Esophagus (tissue), 2 donors: ENCODE data around the gene LSM14A. TPM values are rescaled to one million over a fixed set of nuclear protein-coding genes. Genes with fewer than 3 reads are reported as not detected.
"Not testable (repeated sequence)": the region's sequence is repeated elsewhere in the genome, so short reads cannot be mapped to it uniquely, and the experiment has no call there.

Source experiments
- H3K27ac ChIP-seq, 2 donors: one replicate each; pipeline ENCODE4 v1.5.1; 2013; ENCODE audit warnings: low read depth in 2 of 2, mild to moderate bottlenecking in 2 of 2, inconsistent platforms in 1 of 2, low read length in 1 of 2, moderate library complexity in 1 of 2
- H3K27me3 ChIP-seq, 2 donors: one replicate each; pipeline ENCODE4 v1.6.1; 2013; ENCODE audit warnings: low read length in 2 of 2, control low read depth in 1 of 2, mild to moderate bottlenecking in 1 of 2; ENCODE audit not compliant: insufficient read depth in 2 of 2, control insufficient read depth in 1 of 2
- H3K36me3 ChIP-seq, 2 donors: one replicate each; pipeline ENCODE4 v1.6.1; 2013; ENCODE audit warnings: low read length in 1 of 2; ENCODE audit not compliant: control insufficient read depth in 2 of 2, insufficient read depth in 2 of 2
- H3K4me1 ChIP-seq, 2 donors: one replicate each; pipeline ENCODE4 v1.6.1; 2013; ENCODE audit warnings: low read length in 1 of 2; ENCODE audit not compliant: control insufficient read depth in 2 of 2, insufficient read depth in 2 of 2
- H3K4me3 ChIP-seq, 2 donors: one replicate each; pipeline ENCODE4 v1.5.1; 2013; ENCODE audit warnings: low read length in 2 of 2, mild to moderate bottlenecking in 2 of 2, low read depth in 1 of 2, moderate library complexity in 1 of 2
- H3K9me3 ChIP-seq, 2 donors: one replicate each; pipeline ENCODE4 v1.6.1; 2013; ENCODE audit warnings: mild to moderate bottlenecking in 2 of 2, low read depth in 1 of 2, low read length in 1 of 2, moderate library complexity in 1 of 2; ENCODE audit not compliant: control insufficient read depth in 2 of 2, insufficient read depth in 1 of 2
- WGBS, 2 donors: extraction: QIAGEN DNeasy Blood & Tissue Kit; methylation state at CpG; one replicate each; pipeline ENCODE4 v1.1.7; 2013; 5-methylcytosine and 5-hydroxymethylcytosine counted together
- polyA plus RNA-seq, 2 donors: library from polyadenylated mRNA; stranded (reverse); fragments of 200-250 nt; gene quantifications; one replicate each; pipeline ENCODE4 v1.2.3, GENCODE V29; 2013
- donor health status: healthy with polysubstance abuse.
- donor health status: Bipolar disorder and iron deficiency.

LSM14A gene
- polyA plus RNA-seq, 2 donors, result 31.4 to 57.2 TPM

- Histone ChIP-seq H3K9me3 (no peaks in the 10 kb centered on the region), H3K4me3 (peak overlapping the region; percentile 92 to 100), H3K27me3 (no peaks in the 10 kb centered on the region), H3K36me3 (no peaks in the 10 kb centered on the region), H3K4me1 (peaks cover 2 to 10% of the 10 kb centered on the region in 2 donors), H3K27ac (peak overlapping the region; percentile 96 to 100)
- 2% methylated on average over 23 of the region's 23 CpGs for WGBS, 2 donors
Observed at GRCh38 chr19:34173193-34173956, 1.1 kb downstream of the LSM14A start.

DNA sequence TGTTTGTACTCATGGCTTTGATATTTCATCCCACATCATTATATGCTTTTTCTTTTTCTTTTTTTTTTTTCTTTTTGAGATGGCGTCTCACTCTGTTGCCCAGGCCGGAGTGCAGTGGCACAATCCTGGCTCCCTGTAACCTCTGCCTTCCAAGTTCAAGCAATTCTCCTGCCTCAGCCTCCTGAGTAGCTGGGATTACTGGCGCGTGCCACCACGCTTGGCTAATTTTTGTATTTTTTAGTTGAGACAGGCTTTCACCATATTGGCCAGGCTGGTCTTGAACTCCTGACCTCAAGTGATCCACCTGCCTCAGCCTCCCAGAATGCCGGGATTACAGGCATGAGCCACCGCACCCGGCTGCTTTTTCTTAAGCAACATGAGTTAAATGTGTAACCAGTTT is 2.9 kb downstream of the LSM14A start:
- not testable (repeated sequence) for H3K27ac ChIP-seq
- 77 to 78% methylated on average over 8 of the region's 8 CpGs for WGBS, 2 donors
- H3K4me1 ChIP-seq, result peaks cover 2 to 10% of the 10 kb centered on the region in 2 donors

DNA sequence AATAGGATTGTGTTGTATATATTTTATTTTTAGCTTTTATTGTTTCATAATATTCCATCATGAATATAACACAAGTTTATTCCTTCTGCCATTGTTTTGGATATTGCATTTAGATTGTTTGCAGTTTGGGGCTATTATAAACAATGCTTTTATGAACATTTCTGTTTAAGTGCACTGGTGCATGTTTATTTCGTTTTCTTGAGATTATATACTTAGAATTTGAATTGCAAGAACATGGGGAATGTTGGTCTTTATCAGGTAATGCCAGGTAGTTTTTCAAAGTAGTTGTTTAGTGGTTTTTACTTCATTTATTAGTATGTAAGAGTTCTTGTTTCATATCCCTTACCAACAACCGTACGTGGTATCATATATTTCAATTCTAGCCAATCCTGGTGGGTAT is 4.3 kb downstream of the LSM14A start:
- Histone ChIP-seq H3K27ac (no peak overlapping the region), H3K27me3 (no peaks in the 10 kb centered on the region), H3K4me3 (no peak overlapping the region), H3K9me3 (no peaks in the 10 kb centered on the region), H3K36me3 (no peaks in the 10 kb centered on the region), H3K4me1 (peaks cover 2 to 10% of the 10 kb centered on the region in 2 donors)
- 34 to 46% methylated on average over 3 of the region's 3 CpGs for WGBS, 2 donors

More for the DNA sequence above, 2.9 kb downstream of the LSM14A start:
- not testable (repeated sequence) for H3K27me3 ChIP-seq, H3K4me3 ChIP-seq, H3K9me3 ChIP-seq, H3K36me3 ChIP-seq

GRCh38 chr19:34178274-34178610 is 5.9 kb downstream of the LSM14A start:
- H3K4me3 ChIP-seq, result no peak overlapping the region
- WGBS, 2 donors, result 65 to 67% methylated on average over 2 of the region's 2 CpGs
- H3K36me3 ChIP-seq, result no peaks in the 10 kb centered on the region
- H3K27me3 ChIP-seq, result no peaks in the 10 kb centered on the region
- H3K4me1 ChIP-seq, result peaks cover 2 to 8% of the 10 kb centered on the region in 2 donors
- H3K9me3 ChIP-seq, result no peaks in the 10 kb centered on the region
- no peak overlapping the region for H3K27ac ChIP-seq

DNA sequence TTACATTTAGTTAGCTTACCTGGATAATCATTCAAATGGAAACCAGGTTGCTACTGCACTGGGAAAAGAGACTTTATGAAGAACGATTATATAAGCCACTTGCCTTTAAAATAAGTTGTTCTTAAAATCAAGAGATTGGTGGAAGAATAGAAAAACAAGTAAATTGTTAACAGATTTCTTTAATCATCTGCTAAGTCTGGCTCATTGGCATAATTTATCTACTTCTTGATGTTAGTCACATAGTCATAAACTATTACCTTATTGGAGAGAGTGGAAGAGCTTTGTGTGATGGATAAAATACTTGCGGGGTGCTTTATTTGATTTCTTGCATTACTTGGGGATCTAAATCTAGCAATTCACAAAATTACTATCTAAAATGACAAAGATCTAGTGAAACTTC is 6.8 kb downstream of the LSM14A start:
- Histone ChIP-seq H3K36me3 (no peaks in the 10 kb centered on the region), H3K9me3 (no peaks in the 10 kb centered on the region), H3K27ac (no peak overlapping the region), H3K27me3 (no peaks in the 10 kb centered on the region), H3K4me3 (no peak overlapping the region), H3K4me1 (peaks cover 2 to 8% of the 10 kb centered on the region in 2 donors)
- 27 to 68% methylated on average over 2 of the region's 2 CpGs for WGBS, 2 donors

- 95 to 97% methylated on average over 2 of the region's 2 CpGs for WGBS, 2 donors
- H3K9me3 ChIP-seq, result no peaks in the 10 kb centered on the region
- peaks cover 2 to 8% of the 10 kb centered on the region in 2 donors for H3K4me1 ChIP-seq
- H3K36me3 ChIP-seq, result no peaks in the 10 kb centered on the region
- no peak overlapping the region for H3K4me3 ChIP-seq
- H3K27me3 ChIP-seq, result no peaks in the 10 kb centered on the region
- no peak overlapping the region for H3K27ac ChIP-seq
Observed at GRCh38 chr19:34180273-34180672, 8.0 kb downstream of the LSM14A start.

DNA sequence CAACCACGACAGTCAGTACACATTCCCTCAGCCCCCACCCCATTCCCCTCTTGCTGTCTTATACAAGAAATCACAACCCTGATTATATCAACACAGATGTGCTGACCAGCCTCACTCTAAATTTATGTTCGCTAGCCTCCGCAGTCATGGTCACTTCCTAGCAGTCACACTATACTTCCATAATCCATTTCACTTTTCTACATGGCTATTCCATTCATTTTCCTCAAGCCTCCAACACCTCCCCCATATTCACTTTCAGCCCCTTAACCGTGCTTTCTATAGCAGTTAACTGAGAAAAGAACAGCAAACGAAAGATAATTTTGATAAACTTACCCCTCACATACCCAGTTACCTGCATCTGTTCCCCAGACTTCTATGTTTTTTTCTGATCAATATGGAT is 8.4 kb downstream of the LSM14A start:
- H3K4me3 ChIP-seq, result no peak overlapping the region
- H3K27ac ChIP-seq, result no peak overlapping the region
- peaks cover 2 to 7% of the 10 kb centered on the region in 2 donors for H3K4me1 ChIP-seq
- no peaks in the 10 kb centered on the region for H3K27me3 ChIP-seq
- H3K9me3 ChIP-seq, result no peaks in the 10 kb centered on the region
- WGBS, 2 donors, result 81 to 86% methylated on average over 5 of the region's 5 CpGs
- H3K36me3 ChIP-seq, result no peaks in the 10 kb centered on the region

- Histone ChIP-seq H3K9me3 (no peaks in the 10 kb centered on the region), H3K27ac (no peak overlapping the region), H3K27me3 (no peaks in the 10 kb centered on the region), H3K36me3 (no peaks in the 10 kb centered on the region), H3K4me1 (peaks cover 2 to 5% of the 10 kb centered on the region in 2 donors), H3K4me3 (no peak overlapping the region)
- 64 to 74% methylated on average over 5 of the region's 5 CpGs for WGBS, 2 donors
Observed at GRCh38 chr19:34181111-34181864, 9.0 kb downstream of the LSM14A start.

GRCh38 chr19:34182125-34182524 is 9.8 kb downstream of the LSM14A start:
- H3K27me3 ChIP-seq, result no peaks in the 10 kb centered on the region
- H3K4me1 ChIP-seq, result peaks cover 2 to 5% of the 10 kb centered on the region in 2 donors
- H3K27ac ChIP-seq, result no peak overlapping the region
- H3K36me3 ChIP-seq, result no peaks in the 10 kb centered on the region
- no peaks in the 10 kb centered on the region for H3K9me3 ChIP-seq
- H3K4me3 ChIP-seq, result no peak overlapping the region
